B cell (primary cell): ENCODE results near the gene ANKRD44. TPM values are rescaled to one million over a fixed set of nuclear protein-coding genes. Genes with fewer than 3 reads are reported as not detected.

ENCODE experiments used
- ATAC-seq: fragments of 200-7000 bp; cut with Tn5 transposase; one replicate; pipeline ENCODE4 v1.10.0; 2021; ENCODE audit warnings: low read depth, mild to moderate bottlenecking, moderate number of reproducible peaks, moderate library complexity
- CTCF ChIA-PET: fragments of 350-600 bp; sonication (Branson Sonifier 250); formaldehyde crosslinking; loops from one replicate; lab custom pipeline; 2021; ENCODE audit warnings: antibody characterized with exemption, inconsistent platforms; lab: Charles Lee
- POLR2A ChIA-PET: fragments of 350-600 bp; sonication (Branson Sonifier 250); formaldehyde crosslinking; loops from one replicate; lab custom pipeline; 2021; ENCODE audit warnings: antibody characterized with exemption; lab: Charles Lee
- DNase-seq: peaks from one replicate; pipeline ENCODE4 v3.0.0; 2013
- H2AFZ ChIP-seq: 2 replicates; pipeline ENCODE4 v1.6.1; 2012; ENCODE audit warnings: mild to moderate bottlenecking, low read depth, low read length; ENCODE audit not compliant: insufficient read depth, poor library complexity, severe bottlenecking
- H3K27ac ChIP-seq, 2 donors: 1 replicate in 1 of 2; 2 replicates in 1 of 2; pipeline ENCODE4 v1.5.1; 2012 to 2013; ENCODE audit warnings: low read length in 2 of 2, mild to moderate bottlenecking in 2 of 2, moderate library complexity in 1 of 2
- H3K27me3 ChIP-seq, 4 experiments: fragments of 200-600 bp in 1 of 4; sonication (generic) in 1 of 4; replicated peaks in 1 of 4; 1 replicate in 2 of 4; 2 replicates in 2 of 4; pipeline versions ENCODE4 v1.6.1 to v1.7.0; 2013 to 2016; ENCODE audit warnings: low read length in 3 of 4, mild to moderate bottlenecking in 2 of 4, mixed read lengths in 1 of 4, moderate library complexity in 1 of 4; ENCODE audit not compliant: insufficient read depth in 4 of 4, control insufficient read depth in 3 of 4; ENCODE audit errors: control extremely low read depth in 1 of 4
- H3K36me3 ChIP-seq, 2 experiments: replicated peaks in 1 of 2; 1 replicate in 1 of 2; 2 replicates in 1 of 2; pipeline versions ENCODE4 v1.6.1 to v1.7.1; 2013; ENCODE audit warnings: low read length in 1 of 2; ENCODE audit not compliant: insufficient read depth in 2 of 2, control insufficient read depth in 1 of 2; ENCODE audit errors: control extremely low read depth in 1 of 2, extremely low read depth in 1 of 2
- H3K4me1 ChIP-seq, 2 donors: fragments of 200-600 bp in 1 of 2; sonication (generic) in 1 of 2; 1 replicate in 1 of 2; 2 replicates in 1 of 2; pipeline versions ENCODE4 v1.5.1 to v1.6.1; 2013 to 2017; ENCODE audit warnings: low read length in 2 of 2; ENCODE audit not compliant: control insufficient read depth in 2 of 2, insufficient read depth in 2 of 2
- H3K4me2 ChIP-seq: replicated peaks from 2 replicates; pipeline ENCODE3; 2012; ENCODE audit warnings: mild to moderate bottlenecking, low read depth, low read length; ENCODE audit not compliant: poor library complexity, severe bottlenecking
- H3K4me3 ChIP-seq, 5 experiments: fragments of 200-600 bp in 1 of 5; sonication (generic) in 1 of 5; 1 replicate in 3 of 5; 2 replicates in 2 of 5; pipeline versions ENCODE4 v1.5.1 to v1.7.0; 2011 to 2016; ENCODE audit warnings: low read length in 4 of 5, mild to moderate bottlenecking in 4 of 5, low read depth in 2 of 5, control low read depth in 1 of 5, moderate library complexity in 1 of 5; ENCODE audit not compliant: insufficient read depth in 1 of 5; ENCODE audit errors: control extremely low read depth in 1 of 5, extremely low read depth in 1 of 5
- H3K79me2 ChIP-seq: fragments of 200-600 bp; sonication (generic); one replicate; pipeline ENCODE4 v1.6.0; 2016; ENCODE audit warnings: low read length; ENCODE audit not compliant: control insufficient read depth, insufficient read depth
- H3K9ac ChIP-seq: fragments of 200-600 bp; sonication (generic); 2 replicates; pipeline ENCODE4 v1.6.1; 2017; ENCODE audit warnings: mild to moderate bottlenecking, low read length, moderate library complexity
- H3K9me3 ChIP-seq, 3 donors: one replicate each; pipeline versions ENCODE4 v1.6.1 to v1.7.1; 2013; ENCODE audit warnings: low read length in 2 of 3; ENCODE audit not compliant: control insufficient read depth in 2 of 3, insufficient read depth in 1 of 3; ENCODE audit errors: control extremely low read depth in 1 of 3
- H4K20me1 ChIP-seq: 2 replicates; pipeline ENCODE4 v1.6.0; 2012; ENCODE audit warnings: mild to moderate bottlenecking, low read length; ENCODE audit not compliant: insufficient read depth, control insufficient read depth, poor library complexity, severe bottlenecking
- H3K27ac Mint-ChIP-seq: one replicate; pipeline ENCODE4 v1.8.0; 2021; ENCODE audit warnings: mixed read lengths
- H3K27me3 Mint-ChIP-seq: one replicate; pipeline ENCODE4 v1.8.0; 2021; ENCODE audit warnings: mixed read lengths
- H3K4me1 Mint-ChIP-seq: one replicate; pipeline ENCODE4 v1.8.0; 2021; ENCODE audit warnings: mixed read lengths
- H3K4me3 Mint-ChIP-seq: one replicate; pipeline ENCODE4 v1.8.0; 2021; ENCODE audit warnings: mixed read lengths
- H3K9me3 Mint-ChIP-seq: one replicate; pipeline ENCODE4 v1.8.0; 2022; ENCODE audit warnings: mixed read lengths; ENCODE audit not compliant: insufficient read depth
- EZH2 ChIP-seq: IDR thresholded peaks from 2 replicates; pipeline ENCODE4 v1.6.1; 2012; ENCODE audit warnings: borderline replicate concordance, low read depth, mild to moderate bottlenecking, moderate library complexity, low read length; ENCODE audit not compliant: insufficient read depth, poor library complexity, severe bottlenecking
- WGBS: methylation state at CpG from one replicate; pipeline ENCODE4 v1.1.5; 2013; ENCODE audit warnings: missing lambda C conversion rate; ENCODE audit not compliant: insufficient coverage; 5-methylcytosine and 5-hydroxymethylcytosine counted together
- intact Hi-C: fragments of 100-400 bp; cut with micrococcal nuclease; formaldehyde crosslinking; loops from one replicate; pipeline ENCODE4 v1.10.0; 2022
- polyA plus RNA-seq: library from polyadenylated mRNA; depleted of rRNA; stranded (reverse); fragments of >200 nt; gene quantifications from 2 replicates; pipeline ENCODE4 v1.2.3, GENCODE V29; 2012
- total RNA-seq, 2 donors: library from RNA; stranded (reverse); fragments of 120-200 nt in 1 of 2; gene quantifications; 1 replicate in 1 of 2; 2 replicates in 1 of 2; pipeline versions ENCODE4 v1.2.3 to v1.2.4, GENCODE V29; 2013 to 2022
- TF ChIP-seq, protein P1 (sequence below): fragments of 200-600 bp; IDR thresholded peaks from one replicate; pipeline ENCODE4 v1.8.0; 2022; ENCODE audit warnings: antibody characterized with exemption, mild to moderate bottlenecking

ANKRD44 gene
- total and polyA plus RNA-seq, 2 donors (not counting 1 experiment from before 2014, with no cell fraction given): 92.6 to 457 TPM

DNA sequence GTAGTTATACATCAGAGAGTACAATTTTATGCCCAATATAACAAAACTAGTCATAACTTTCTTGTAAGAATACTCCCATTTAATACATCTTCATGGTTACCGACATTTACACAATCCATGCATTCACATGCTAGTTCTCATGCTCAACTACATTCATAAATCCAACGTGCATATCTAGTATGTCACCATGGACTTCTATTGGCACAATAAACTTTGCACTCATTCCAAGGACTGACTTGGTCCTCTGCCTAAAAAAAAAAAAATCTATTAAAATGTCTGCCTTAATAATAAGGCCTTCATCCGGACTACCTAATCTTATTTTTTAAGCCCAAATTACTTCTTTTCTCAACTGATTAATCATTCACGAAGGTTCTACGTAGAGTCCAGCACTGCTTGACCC, 276.3 kb downstream of the ANKRD44 start:
- peaks cover 4% of the 10 kb centered on the region for H3K4me1 Mint-ChIP-seq
- Histone ChIP-seq H4K20me1 (no peaks in the 10 kb centered on the region), H2AFZ (no peak overlapping the region), H3K9ac (no peak overlapping the region), H3K4me1 (no peaks in the 10 kb centered on the region), H3K27me3 (no peaks in the 10 kb centered on the region), H3K36me3 (peaks cover 14 to 87% of the 10 kb centered on the region in 2 experiments), H3K4me2 (no peak overlapping the region), H3K4me3 (no peak overlapping the region), H3K9me3 (no peaks in the 10 kb centered on the region), H3K79me2 (no peaks in the 10 kb centered on the region), H3K27ac (no peak overlapping the region)
- no peaks in the 10 kb centered on the region for H3K27me3 Mint-ChIP-seq
- no peaks in the 10 kb centered on the region for H3K9me3 Mint-ChIP-seq
- DNase-seq (no peak), ATAC-seq (no peak)
- TF ChIP-seq EZH2: no peak
- TF ChIP-seq, protein P1, sequence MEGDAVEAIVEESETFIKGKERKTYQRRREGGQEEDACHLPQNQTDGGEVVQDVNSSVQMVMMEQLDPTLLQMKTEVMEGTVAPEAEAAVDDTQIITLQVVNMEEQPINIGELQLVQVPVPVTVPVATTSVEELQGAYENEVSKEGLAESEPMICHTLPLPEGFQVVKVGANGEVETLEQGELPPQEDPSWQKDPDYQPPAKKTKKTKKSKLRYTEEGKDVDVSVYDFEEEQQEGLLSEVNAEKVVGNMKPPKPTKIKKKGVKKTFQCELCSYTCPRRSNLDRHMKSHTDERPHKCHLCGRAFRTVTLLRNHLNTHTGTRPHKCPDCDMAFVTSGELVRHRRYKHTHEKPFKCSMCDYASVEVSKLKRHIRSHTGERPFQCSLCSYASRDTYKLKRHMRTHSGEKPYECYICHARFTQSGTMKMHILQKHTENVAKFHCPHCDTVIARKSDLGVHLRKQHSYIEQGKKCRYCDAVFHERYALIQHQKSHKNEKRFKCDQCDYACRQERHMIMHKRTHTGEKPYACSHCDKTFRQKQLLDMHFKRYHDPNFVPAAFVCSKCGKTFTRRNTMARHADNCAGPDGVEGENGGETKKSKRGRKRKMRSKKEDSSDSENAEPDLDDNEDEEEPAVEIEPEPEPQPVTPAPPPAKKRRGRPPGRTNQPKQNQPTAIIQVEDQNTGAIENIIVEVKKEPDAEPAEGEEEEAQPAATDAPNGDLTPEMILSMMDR: no peak
- intact Hi-C loops: no loop called here
- POLR2A ChIA-PET: no interaction called here
- no peak overlapping the region for H3K27ac Mint-ChIP-seq
- WGBS: 92% methylated on average over 2 of the region's 5 CpGs
- CTCF ChIA-PET: no interaction called here
- H3K4me3 Mint-ChIP-seq: no peak overlapping the region

DNA sequence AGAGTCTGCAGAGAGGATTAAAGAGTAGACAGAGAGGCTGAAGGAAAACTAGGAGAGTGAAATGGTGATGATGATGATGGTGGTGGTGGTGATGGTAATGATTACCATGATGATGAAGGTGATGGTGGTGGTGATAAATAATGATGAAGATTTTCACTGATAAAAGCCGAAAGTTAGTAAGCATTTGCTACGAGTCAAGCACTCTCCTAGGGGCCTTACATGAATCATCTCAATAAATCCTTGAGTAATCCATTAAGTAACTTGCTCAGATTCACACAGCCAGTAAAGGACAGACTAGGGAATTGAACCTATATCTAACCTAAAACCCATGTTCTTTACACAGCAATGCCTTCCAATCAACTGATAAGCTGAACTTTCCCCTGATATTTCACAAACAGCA, 277.4 kb downstream of the ANKRD44 start:
- H4K20me1 ChIP-seq: no peaks in the 10 kb centered on the region
- TF ChIP-seq, protein P1: no peak
- H3K4me1 Mint-ChIP-seq: peaks cover 4% of the 10 kb centered on the region
- no peaks in the 10 kb centered on the region for H3K9me3 ChIP-seq
- no peaks in the 10 kb centered on the region for H3K27me3 Mint-ChIP-seq
- H3K36me3 ChIP-seq: peaks cover 17 to 84% of the 10 kb centered on the region in 2 experiments
- no peak for DNase-seq
- H3K9me3 Mint-ChIP-seq: no peaks in the 10 kb centered on the region
- H3K4me3 Mint-ChIP-seq: no peak overlapping the region
- no peak overlapping the region for H3K4me3 ChIP-seq
- no peak overlapping the region for H2AFZ ChIP-seq
- no peaks in the 10 kb centered on the region for H3K79me2 ChIP-seq
- POLR2A ChIA-PET: no interaction called here
- no peak overlapping the region for H3K4me2 ChIP-seq
- no peaks in the 10 kb centered on the region for H3K4me1 ChIP-seq
- intact Hi-C loops: no loop called here
- CTCF ChIA-PET: interaction anchor here (0.9 to 1.0 kb wide), 2 partner anchors 22 to 342 kb away, joined by 3 to 5 read pairs; no protein-coding TSS in a partner anchor
- H3K27ac ChIP-seq: no peak overlapping the region
- ATAC-seq: no peak
- H3K9ac ChIP-seq: no peak overlapping the region
- H3K27me3 ChIP-seq: no peaks in the 10 kb centered on the region
- H3K27ac Mint-ChIP-seq: no peak overlapping the region
- 100% methylated on average over 1 of the region's 2 CpGs for WGBS
